Measurements from ENCODE around the gene SASH1.

The SASH1 gene

DNA sequence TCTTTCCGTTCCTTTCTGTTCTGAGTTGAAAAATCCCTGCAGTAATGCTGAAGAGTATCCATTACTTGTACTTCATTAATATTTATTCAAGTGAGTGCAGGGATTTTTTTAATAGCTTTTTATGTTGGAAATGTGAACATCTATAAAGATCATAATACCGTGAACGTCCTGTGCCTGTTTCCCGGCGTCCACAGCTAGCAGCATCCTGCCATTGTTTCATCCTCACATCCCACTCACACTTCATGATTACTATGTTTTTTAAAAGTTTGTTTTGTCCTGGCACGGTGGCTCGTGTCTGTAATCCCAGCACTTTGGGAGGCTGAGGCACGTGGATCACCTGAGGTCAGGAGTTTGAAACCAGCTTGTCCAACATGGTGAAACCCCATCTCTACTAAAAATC lies 54.3 kb downstream of the SASH1 start:
- H3K4me1 ChIP-seq (ENCODE audit: control insufficient read depth, insufficient read depth, low read length, poor library complexity, severe bottlenecking), result no peaks in the 10 kb centered on the region
- no peaks in the 10 kb centered on the region for H3K9me3 ChIP-seq (ENCODE audit: control insufficient read depth, low read length)
- no peak for DNase-seq
- H3K27ac ChIP-seq (ENCODE audit: insufficient read depth, low read length, poor library complexity, severe bottlenecking), result no peak overlapping the region
- H3K27me3 ChIP-seq (replicated peaks; ENCODE audit: control insufficient read depth, insufficient read depth, low read length, poor library complexity, severe bottlenecking), result peaks cover 3% of the 10 kb centered on the region
- no peaks in the 10 kb centered on the region for H3K36me3 ChIP-seq (ENCODE audit: control insufficient read depth, insufficient read depth, low read length)
- no peak overlapping the region for H3K4me3 ChIP-seq (ENCODE audit: insufficient read depth, low read depth, low read length, poor library complexity, severe bottlenecking)

DNA sequence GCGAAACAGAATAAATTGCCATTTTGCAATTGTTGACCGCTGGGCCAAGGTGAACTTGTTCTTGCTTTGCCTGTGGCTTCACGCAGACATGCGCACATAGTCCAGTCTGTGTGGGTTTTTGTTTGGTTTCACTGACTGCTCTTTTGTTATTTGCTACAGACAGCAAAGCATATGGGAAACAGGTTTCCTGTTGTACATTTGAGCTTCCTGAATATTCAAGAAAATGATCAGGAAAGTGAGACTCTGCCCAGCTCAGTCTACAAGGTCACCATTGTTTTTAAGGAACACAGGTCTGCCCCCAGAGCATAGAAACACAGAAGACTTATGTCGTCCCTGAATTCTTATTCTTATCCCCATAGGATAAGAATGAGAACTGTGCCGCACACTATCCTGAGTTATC lies 55.6 kb downstream of the SASH1 start:
- Histone ChIP-seq H3K4me1 (ENCODE audit: control insufficient read depth, insufficient read depth, low read length, poor library complexity, severe bottlenecking) (no peaks in the 10 kb centered on the region), H3K9me3 (ENCODE audit: control insufficient read depth, low read length) (no peaks in the 10 kb centered on the region), H3K4me3 (ENCODE audit: insufficient read depth, low read depth, low read length, poor library complexity, severe bottlenecking) (no peak overlapping the region), H3K36me3 (ENCODE audit: control insufficient read depth, insufficient read depth, low read length) (no peaks in the 10 kb centered on the region), H3K27me3 (replicated peaks; ENCODE audit: control insufficient read depth, insufficient read depth, low read length, poor library complexity, severe bottlenecking) (peaks cover 3% of the 10 kb centered on the region), H3K27ac (ENCODE audit: insufficient read depth, low read length, poor library complexity, severe bottlenecking) (no peak overlapping the region)
- DNase-seq, result no peak

DNA sequence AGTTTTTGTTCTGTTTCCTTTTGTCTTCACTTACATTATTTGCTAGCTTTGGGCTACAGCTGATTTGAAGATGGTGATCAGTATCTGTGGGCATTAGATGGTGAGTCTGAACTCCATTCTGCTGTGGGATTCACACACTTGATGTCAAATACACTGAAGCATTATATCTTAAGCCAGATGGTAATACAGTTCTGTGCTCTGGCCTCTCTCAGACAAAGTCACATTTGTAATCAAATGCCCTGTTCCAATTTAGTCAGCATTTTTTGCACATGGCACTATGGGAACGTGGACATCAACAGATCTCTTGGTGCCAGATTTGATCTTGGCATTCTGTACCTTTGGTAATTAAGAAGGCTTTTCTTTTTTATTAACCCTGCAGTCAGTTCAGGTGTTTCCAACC lies 56.0 kb downstream of the SASH1 start:
- no peak overlapping the region for H3K4me3 ChIP-seq (ENCODE audit: insufficient read depth, low read depth, low read length, poor library complexity, severe bottlenecking)
- H3K4me1 ChIP-seq (ENCODE audit: control insufficient read depth, insufficient read depth, low read length, poor library complexity, severe bottlenecking), result no peaks in the 10 kb centered on the region
- H3K36me3 ChIP-seq (ENCODE audit: control insufficient read depth, insufficient read depth, low read length), result no peaks in the 10 kb centered on the region
- H3K27ac ChIP-seq (ENCODE audit: insufficient read depth, low read length, poor library complexity, severe bottlenecking), result no peak overlapping the region
- DNase-seq, result no peak
- no peaks in the 10 kb centered on the region for H3K9me3 ChIP-seq (ENCODE audit: control insufficient read depth, low read length)
- H3K27me3 ChIP-seq (replicated peaks; ENCODE audit: control insufficient read depth, insufficient read depth, low read length, poor library complexity, severe bottlenecking), result peaks cover 3% of the 10 kb centered on the region

DNA sequence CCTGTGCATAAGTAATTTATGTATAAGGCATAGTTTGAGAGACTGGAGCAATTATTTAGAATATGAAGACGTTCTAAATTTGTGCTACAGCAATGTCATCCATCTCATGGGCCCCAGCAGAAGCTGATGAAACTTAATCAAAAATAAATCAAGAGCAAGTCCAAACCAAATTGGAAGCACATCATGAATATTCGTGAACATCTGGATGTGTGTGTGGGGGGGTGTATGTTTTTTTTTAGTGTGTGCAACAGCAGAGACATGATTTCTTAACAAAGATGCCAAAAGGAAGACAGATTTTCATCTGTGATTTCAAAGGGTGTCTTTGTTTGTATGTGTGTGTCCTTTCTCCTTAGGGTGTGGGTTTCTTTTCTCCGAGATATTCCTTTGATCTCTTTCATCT lies 58.9 kb downstream of the SASH1 start:
- no peak for DNase-seq
- Histone ChIP-seq H3K4me3 (ENCODE audit: insufficient read depth, low read depth, low read length, poor library complexity, severe bottlenecking) (no peak overlapping the region), H3K4me1 (ENCODE audit: control insufficient read depth, insufficient read depth, low read length, poor library complexity, severe bottlenecking) (no peaks in the 10 kb centered on the region), H3K27ac (ENCODE audit: insufficient read depth, low read length, poor library complexity, severe bottlenecking) (no peak overlapping the region), H3K9me3 (ENCODE audit: control insufficient read depth, low read length) (no peaks in the 10 kb centered on the region), H3K27me3 (replicated peaks; ENCODE audit: control insufficient read depth, insufficient read depth, low read length, poor library complexity, severe bottlenecking) (peaks cover 3% of the 10 kb centered on the region), H3K36me3 (ENCODE audit: control insufficient read depth, insufficient read depth, low read length) (no peaks in the 10 kb centered on the region)

DNA sequence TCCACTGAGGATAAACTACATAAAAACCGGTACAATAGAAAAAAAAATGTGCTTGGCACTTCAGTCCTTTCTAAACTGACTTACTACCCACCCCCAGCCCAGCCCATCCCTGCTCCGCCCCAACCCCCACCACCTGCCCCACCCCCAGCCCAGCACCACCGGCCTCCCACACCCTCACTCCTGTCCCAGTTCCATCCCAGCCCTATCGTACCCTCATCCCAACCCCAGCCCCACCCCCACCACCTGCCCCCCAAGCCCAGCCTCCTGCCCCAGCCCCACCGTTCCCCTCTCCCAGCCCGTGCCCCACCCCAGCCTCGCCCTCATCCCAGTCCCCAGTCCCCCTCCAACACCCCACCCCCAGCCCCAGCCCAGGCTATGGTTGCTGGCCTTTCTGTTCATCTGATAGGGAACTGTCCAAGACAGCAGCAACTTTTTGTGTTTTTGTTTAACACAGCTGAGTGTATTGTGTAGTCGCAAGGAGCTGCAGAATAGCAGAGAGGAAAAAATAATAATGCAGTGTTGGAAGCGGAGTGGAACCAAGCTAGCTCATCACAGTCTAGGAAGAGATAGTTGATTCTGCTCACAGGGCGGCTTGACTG lies 61.9 kb downstream of the SASH1 start:
- Histone ChIP-seq H3K27ac (ENCODE audit: insufficient read depth, low read length, poor library complexity, severe bottlenecking) (no peak overlapping the region), H3K36me3 (ENCODE audit: control insufficient read depth, insufficient read depth, low read length) (no peaks in the 10 kb centered on the region), H3K4me3 (ENCODE audit: insufficient read depth, low read depth, low read length, poor library complexity, severe bottlenecking) (no peak overlapping the region), H3K4me1 (ENCODE audit: control insufficient read depth, insufficient read depth, low read length, poor library complexity, severe bottlenecking) (no peaks in the 10 kb centered on the region), H3K27me3 (replicated peaks; ENCODE audit: control insufficient read depth, insufficient read depth, low read length, poor library complexity, severe bottlenecking) (peaks cover 2% of the 10 kb centered on the region), H3K9me3 (ENCODE audit: control insufficient read depth, low read length) (no peaks in the 10 kb centered on the region)
- no peak for DNase-seq

DNA sequence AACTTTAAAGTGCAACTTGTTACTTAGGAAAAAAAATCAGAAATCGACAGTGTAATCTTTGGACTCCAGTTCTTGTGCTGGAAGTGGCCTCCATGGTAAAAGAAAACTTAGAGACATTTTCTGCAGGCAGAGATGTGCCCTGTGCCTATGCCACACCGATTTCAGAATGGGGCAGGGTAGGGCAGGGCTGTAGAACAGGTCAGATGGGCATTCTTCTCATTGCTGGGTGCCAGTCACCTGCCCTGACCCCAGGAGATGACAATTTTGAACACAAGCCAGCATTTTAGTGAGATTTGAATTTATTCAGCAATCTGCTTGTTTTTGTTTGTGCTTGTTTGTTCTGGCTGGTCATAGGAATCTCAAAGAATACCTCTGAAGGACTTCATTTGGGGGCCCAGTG lies 63.3 kb downstream of the SASH1 start:
- Histone ChIP-seq H3K9me3 (ENCODE audit: control insufficient read depth, low read length) (no peaks in the 10 kb centered on the region), H3K4me3 (ENCODE audit: insufficient read depth, low read depth, low read length, poor library complexity, severe bottlenecking) (no peak overlapping the region), H3K4me1 (ENCODE audit: control insufficient read depth, insufficient read depth, low read length, poor library complexity, severe bottlenecking) (no peaks in the 10 kb centered on the region), H3K27me3 (replicated peaks; ENCODE audit: control insufficient read depth, insufficient read depth, low read length, poor library complexity, severe bottlenecking) (no peaks in the 10 kb centered on the region), H3K36me3 (ENCODE audit: control insufficient read depth, insufficient read depth, low read length) (no peaks in the 10 kb centered on the region), H3K27ac (ENCODE audit: insufficient read depth, low read length, poor library complexity, severe bottlenecking) (no peak overlapping the region)
- DNase-seq, result no peak

DNA sequence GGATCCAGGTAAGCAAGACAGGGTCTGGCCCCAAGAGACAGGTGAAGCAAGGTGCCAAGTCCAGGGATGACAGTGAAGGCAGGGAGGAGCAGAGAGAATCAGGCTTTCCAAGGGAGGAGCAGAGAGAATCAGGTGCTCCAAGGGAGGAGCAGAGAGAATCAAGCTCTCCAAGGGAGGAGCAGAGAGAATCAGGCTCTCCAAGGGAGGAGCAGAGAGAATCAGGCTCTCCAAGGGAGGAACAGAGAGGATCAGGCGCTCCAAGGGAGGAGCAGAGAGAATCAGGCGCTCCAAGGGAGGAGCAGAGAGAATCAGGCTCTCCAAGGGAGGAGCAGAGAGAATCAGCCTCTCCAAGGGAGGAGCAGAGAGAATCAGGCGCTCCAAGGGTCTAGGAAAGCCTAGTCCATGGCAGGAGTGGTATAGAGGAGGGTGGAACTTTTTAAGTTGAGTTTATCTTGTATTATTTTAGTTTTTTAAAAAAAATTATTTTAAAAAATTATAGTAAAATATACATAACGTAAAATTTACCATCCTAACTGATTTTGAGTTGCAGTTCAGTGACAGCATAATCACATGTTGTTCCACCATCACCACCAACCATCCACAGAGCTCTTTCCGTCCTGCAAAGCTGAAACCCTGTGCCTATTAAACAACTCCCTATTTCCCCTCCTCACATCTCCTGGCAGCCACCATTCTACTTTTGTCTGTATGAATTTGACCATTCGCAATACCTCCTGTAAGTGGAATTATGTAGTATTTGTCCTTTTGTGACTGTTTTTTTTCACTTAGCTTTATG lies 64.1 kb downstream of the SASH1 start:
- Histone ChIP-seq H3K27ac (ENCODE audit: insufficient read depth, low read length, poor library complexity, severe bottlenecking) (no peak overlapping the region), H3K36me3 (ENCODE audit: control insufficient read depth, insufficient read depth, low read length) (no peaks in the 10 kb centered on the region), H3K4me1 (ENCODE audit: control insufficient read depth, insufficient read depth, low read length, poor library complexity, severe bottlenecking) (no peaks in the 10 kb centered on the region), H3K4me3 (ENCODE audit: insufficient read depth, low read depth, low read length, poor library complexity, severe bottlenecking) (no peak overlapping the region), H3K27me3 (replicated peaks; ENCODE audit: control insufficient read depth, insufficient read depth, low read length, poor library complexity, severe bottlenecking) (no peaks in the 10 kb centered on the region), H3K9me3 (ENCODE audit: control insufficient read depth, low read length) (no peaks in the 10 kb centered on the region)
- DNase-seq, result no peak

DNA sequence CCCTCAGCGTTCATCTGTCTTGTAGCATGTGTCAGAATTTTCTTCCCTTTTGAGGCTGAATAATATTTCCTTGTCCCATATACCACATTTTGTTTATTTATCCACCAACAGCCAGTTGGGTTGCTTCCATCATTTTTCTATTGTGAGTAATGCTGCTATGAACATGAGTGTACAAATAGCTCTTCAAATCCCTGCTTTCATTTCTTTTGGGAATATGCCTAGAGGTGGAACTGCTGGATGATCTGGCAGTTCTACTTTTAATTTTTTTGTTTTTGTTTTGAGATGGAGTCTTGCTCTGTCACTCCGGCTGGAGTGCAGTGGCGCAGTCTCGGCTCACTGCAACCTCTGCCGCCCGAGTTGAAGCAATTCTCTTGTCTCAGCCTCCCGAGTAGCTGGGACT lies 64.7 kb downstream of the SASH1 start:
- no peaks in the 10 kb centered on the region for H3K9me3 ChIP-seq (ENCODE audit: control insufficient read depth, low read length)
- no peak overlapping the region for H3K27ac ChIP-seq (ENCODE audit: insufficient read depth, low read length, poor library complexity, severe bottlenecking)

DNA sequence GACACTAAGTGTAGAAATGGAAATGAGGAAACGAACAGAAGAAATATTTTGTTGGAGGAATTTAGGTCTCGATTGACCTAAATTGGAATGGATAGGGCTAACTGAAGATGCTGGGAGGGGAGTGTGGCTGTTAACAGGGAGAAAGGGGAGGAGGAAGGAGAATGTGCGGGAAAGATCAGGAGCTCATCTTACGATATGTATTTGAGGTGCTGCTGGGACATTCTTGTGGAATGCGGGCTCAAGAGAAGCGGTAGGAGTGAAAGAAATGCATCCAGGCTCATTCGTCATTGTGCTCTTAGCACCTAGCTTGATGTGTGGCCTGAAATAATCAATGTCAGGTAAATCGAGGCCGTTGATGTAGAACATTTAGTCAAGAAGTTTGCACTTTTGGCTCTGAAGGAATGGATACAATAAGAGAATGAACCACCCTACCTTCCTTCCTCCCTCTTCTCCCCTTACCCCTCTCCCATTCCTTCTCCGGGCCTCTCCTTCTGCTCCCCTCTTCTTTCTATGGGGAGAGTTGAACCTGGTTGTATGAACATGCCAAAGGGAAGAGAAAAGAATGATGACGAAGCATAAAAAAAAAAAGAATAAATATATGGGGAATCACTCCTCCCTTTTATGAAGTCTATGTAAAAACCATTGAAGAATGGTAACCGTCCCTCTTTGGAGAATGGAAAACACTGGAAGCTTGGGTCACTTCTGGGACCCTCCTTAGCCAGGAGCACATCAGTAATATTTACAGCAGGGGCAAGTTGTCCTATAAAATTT lies 70.9 kb downstream of the SASH1 start:
- Histone ChIP-seq H3K36me3 (ENCODE audit: control insufficient read depth, insufficient read depth, low read length) (no peaks in the 10 kb centered on the region), H3K9me3 (ENCODE audit: control insufficient read depth, low read length) (no peaks in the 10 kb centered on the region), H3K4me1 (ENCODE audit: control insufficient read depth, insufficient read depth, low read length, poor library complexity, severe bottlenecking) (no peaks in the 10 kb centered on the region), H3K27ac (ENCODE audit: insufficient read depth, low read length, poor library complexity, severe bottlenecking) (no peak overlapping the region), H3K27me3 (replicated peaks; ENCODE audit: control insufficient read depth, insufficient read depth, low read length, poor library complexity, severe bottlenecking) (no peaks in the 10 kb centered on the region), H3K4me3 (ENCODE audit: insufficient read depth, low read depth, low read length, poor library complexity, severe bottlenecking) (no peak overlapping the region)
- DNase-seq, result no peak

More for the DNA sequence above, 64.7 kb downstream of the SASH1 start:
- Histone ChIP-seq H3K36me3 (ENCODE audit: control insufficient read depth, insufficient read depth, low read length) (no peaks in the 10 kb centered on the region), H3K27me3 (replicated peaks; ENCODE audit: control insufficient read depth, insufficient read depth, low read length, poor library complexity, severe bottlenecking) (no peaks in the 10 kb centered on the region), H3K4me1 (ENCODE audit: control insufficient read depth, insufficient read depth, low read length, poor library complexity, severe bottlenecking) (no peaks in the 10 kb centered on the region), H3K4me3 (ENCODE audit: insufficient read depth, low read depth, low read length, poor library complexity, severe bottlenecking) (no peak overlapping the region)
- no peak for DNase-seq

DNA sequence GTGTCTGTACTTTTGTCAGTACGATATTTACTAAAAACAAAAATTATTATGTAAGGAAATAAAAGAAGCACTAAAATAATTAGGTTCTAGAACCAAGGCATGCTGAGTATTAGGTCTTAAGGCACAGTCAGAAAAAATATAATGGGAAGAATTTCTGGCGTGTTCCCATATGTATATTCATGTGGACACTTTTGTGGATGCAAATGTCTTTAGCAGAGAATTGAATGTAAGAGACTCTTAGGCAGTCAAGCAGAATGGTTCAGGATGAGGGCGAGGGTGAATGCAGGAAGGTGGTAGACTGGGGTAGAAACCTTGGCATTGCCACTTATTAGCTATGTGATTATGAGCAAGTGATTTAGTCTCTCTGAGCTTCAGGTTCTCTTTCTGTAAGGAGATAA lies 71.5 kb downstream of the SASH1 start:
- no peaks in the 10 kb centered on the region for H3K4me1 ChIP-seq (ENCODE audit: control insufficient read depth, insufficient read depth, low read length, poor library complexity, severe bottlenecking)

More for the DNA sequence above, 71.5 kb downstream of the SASH1 start:
- no peaks in the 10 kb centered on the region for H3K27me3 ChIP-seq (replicated peaks; ENCODE audit: control insufficient read depth, insufficient read depth, low read length, poor library complexity, severe bottlenecking)
- DNase-seq, result no peak
- H3K4me3 ChIP-seq (ENCODE audit: insufficient read depth, low read depth, low read length, poor library complexity, severe bottlenecking), result no peak overlapping the region
- H3K36me3 ChIP-seq (ENCODE audit: control insufficient read depth, insufficient read depth, low read length), result no peaks in the 10 kb centered on the region
- no peak overlapping the region for H3K27ac ChIP-seq (ENCODE audit: insufficient read depth, low read length, poor library complexity, severe bottlenecking)
- no peaks in the 10 kb centered on the region for H3K9me3 ChIP-seq (ENCODE audit: control insufficient read depth, low read length)
